GM18499 (cell line): Measurements from ENCODE around the gene NXPH2.
"Not testable (repeated sequence)": the region's sequence is repeated elsewhere in the genome, so short reads cannot be mapped to it uniquely, and the experiment has no call there.

Experiments
- ATAC-seq: cut with Tn5 transposase; IDR thresholded peaks from one replicate; pipeline ENCODE4 v1.9.1; 2021; ENCODE audit warnings: moderate number of reproducible peaks; ENCODE audit not compliant: insufficient read depth, unreplicated experiment

The NXPH2 gene

DNA sequence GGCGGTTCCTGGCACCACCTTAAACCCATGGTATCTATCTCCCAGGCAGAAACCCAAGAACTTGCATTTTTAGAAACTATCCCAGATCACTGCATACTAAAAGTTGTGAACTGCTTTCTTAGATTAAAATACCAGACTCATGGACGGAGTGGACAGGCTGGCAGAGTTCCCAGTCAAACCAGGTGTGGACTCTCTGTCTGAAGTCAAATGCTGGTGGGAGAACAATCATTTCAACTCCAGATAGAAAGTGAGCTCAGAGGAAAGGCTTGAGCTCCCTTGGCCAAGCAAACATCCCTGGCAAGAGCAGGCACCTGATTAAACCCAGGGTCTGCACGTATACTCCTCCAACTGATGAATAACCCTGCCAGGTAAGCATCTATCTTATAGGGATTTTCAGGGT is 19.5 kb downstream of the NXPH2 start:
- no peak for ATAC-seq

DNA sequence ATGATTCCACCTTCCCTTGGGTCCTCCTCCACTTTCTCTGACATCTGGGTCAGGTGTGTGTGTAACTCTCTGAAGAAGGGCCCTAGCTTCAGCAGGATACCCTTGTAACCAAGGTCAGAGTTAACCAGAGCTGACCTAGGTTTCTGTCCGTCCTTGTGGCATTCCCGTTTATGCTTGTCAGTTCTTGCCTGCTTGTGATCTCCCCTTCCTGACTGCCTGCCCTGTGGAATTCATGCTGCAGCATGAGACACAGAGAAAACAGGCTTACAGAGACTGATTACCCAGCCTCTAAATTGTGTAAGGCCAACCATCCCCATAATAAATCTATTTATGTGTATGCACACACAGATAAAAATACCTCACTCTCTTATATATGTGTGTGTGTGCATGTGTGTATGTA is 22.8 kb downstream of the NXPH2 start:
- no peak for ATAC-seq

DNA sequence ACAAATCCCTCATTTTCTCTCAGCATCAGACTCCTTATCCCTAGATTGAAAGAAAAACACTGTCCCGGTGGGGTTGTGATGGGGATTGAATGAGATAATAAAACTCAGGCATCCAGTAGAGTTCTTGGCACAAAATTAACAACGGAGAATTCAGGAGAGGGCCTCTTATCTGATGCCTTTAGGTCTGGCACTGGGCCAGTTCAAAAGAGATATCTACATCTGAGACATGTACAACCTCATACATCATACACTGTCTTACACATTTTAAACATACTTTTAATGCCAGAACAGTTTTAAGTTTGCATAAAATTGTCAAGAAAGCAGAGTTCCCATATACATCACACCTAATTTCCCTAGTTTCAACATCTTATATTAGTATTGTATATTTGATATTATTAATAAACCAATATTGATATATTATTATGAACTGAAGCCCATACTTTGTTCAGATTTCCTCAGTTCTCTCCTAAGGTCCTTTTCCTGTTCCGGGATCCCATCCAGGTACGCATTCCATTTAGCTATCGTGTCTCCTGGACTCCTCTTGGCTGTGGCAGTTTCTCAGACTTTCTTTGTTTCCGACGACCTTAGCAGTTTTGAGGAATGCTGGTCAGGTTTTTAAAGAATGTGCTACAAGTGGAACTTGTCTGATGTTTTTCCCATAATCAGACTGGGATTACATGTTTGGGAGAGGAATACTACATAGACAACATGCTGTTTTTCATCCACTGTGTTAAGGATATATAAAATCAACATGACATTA is 27.8 kb downstream of the NXPH2 start:
- ATAC-seq: no peak

DNA sequence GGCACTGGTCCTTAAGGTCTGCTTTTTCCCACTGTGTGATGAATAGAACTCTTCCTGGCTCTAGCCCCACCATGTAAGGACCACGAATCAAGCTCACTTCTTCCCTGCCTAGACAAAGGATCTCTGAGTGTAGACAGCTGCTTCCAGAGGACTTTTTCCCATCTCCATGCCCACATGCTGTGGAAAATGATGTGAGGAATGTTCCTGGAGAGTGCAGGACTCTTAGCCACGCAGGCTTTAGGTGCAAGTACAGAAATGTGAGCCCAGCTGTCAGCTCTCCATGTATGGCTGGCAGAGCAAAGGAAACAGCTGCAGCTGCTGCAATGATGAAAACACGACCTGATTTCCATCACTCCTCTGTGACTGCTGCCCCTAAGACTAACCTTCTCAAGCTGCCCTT is 35.5 kb downstream of the NXPH2 start:
- no peak for ATAC-seq

DNA sequence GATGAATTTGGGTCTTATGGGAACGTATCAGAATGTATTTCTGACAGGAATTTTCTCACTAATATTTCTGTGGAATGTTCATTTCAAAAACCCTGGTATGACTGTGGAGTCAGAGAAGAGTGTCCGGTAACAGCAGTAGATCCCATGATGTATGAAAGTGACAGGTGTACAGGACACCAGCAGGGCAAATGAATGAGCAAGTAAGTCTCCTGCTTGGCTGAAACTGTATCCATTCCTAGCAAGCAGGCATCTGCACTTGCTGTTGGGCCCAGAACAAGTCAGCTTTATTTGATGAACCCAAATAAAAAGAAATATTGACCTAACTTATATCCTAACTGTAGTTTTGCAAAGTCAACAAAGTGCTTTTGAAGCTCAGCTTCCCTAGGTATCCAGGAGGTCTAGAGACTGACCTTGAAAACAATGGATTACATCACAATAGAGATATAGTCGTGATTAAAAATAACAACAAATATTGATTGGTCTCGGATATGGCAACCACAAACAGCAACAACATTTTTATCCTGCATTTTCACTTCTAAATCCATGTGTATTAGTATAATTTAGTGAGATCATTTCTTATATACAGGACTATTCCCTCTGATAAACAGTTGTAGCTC is 37.6 kb downstream of the NXPH2 start:
- ATAC-seq: no peak

DNA sequence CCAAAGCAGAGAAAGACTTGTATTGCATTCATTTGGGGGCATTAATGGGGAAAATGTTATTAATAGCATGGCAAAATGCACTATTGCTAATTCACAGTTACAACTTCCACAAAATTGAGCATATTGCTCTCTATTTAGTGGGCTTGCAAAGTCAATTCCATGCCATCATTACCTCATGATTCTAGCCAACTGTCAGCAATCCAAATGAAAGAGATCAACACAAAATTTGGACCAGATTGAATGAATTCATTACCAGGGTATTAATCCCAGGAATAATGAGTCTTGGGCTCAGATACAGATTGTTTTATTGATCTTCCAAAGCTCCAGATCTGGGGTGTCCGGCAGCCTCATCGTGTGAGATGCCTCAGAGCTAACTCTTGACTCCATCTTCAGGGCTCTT is 38.3 kb downstream of the NXPH2 start:
- ATAC-seq: no peak

DNA sequence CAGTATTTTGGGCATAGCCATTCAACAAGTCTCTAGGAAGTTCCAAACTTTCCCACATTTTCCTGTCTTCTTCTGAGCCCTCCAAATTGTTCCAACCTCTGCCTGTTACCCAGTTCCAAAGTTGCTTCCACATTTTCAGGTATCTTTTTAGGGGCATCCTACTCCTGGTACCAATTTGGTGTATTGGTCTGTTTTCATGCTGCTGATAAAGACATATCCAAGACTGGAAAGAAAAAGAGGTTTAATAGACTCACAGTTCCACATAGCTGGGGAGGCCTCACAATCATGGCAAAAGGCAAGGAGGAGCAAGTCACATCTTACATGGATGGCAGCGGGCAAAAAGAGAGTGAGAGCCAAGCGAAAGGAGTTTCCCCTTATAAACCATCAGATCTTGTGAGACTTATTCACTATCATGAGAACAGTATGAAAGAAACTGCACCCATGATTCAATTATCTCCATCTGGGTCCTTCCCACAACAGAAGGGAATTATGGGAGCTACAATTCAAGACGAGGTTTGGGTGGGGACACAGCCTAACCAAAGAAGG is 43.1 kb downstream of the NXPH2 start:
- not testable (repeated sequence) for ATAC-seq

DNA sequence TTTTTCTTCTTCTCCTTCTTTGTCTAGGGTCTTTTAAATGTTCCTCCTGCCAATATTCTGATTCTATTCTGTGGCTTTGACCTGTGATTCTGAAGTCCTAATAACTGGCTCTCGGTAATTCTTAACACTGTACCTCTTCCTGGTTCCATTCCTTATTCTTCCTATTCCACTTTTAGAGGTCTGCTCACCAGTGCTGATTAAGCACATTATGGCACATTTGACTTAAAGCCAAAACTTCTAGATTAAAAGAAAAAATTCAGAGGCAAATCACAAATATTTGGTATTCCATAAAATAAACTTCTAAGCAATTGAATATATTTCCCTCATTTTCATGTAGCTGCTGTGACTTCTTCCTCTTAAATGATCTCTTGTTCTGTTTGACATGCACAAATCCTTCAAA is 47.5 kb downstream of the NXPH2 start:
- no peak for ATAC-seq

DNA sequence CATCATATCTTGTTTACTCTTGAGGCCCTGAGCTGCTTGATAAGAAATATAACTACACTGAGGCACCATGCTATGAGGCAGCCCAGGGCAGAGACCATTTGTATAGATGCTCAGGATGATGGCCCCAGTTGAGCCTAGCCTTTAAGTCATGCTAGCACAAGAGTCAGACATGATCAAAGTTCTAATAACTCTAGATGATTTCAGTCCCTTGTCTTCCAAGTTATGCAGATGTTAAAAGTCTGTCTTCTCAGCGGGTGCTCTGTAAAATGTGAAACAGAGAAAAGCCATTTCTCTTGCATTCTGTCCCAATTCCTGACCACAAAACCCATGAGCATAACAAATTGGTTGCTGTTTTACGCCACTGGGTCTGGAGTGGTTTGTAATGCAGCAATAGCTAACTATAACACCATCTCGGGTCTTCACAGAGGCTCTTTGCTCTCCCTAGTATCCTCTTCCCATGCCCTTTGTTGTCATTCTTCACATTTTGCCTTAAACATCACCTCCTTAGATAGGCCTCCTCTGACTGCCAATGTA is 49.6 kb downstream of the NXPH2 start:
- no peak for ATAC-seq

DNA sequence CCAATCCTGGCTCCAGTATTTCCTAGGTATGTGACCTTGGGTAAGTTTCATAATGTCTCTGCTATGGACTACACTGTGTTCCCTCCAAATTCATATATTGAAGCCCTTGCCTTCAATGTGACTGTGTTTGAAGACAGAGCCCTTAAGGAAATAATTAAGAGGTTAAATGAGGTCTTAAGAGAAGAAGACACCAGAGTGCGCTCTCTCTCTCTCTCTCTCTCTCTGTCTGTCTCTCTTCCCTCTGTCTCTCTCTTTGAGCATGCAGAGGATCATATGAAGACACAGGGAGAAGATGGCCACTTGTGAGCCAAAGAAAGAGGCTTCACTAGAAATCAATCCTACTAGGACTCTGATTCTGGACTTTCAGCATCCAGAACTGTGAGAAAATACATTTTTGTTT is 52.2 kb downstream of the NXPH2 start:
- ATAC-seq: no peak

DNA sequence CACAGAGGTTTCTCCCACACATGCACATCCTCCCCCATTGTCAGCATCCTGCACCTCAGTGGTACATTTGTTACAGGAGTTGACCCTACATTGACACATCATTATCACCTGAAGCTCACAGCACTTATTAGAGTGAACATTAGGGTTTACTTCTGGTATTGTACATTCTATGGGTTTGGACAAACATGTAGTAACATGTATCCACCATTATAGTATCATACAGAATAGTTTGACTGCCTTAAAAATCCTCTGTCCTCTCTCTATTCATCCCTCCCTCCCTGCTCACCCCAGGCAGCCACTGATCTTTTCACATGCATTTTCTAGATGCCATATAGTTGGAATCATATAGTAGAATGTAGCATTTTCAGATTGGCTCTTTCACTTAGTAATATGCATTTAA is 53.5 kb downstream of the NXPH2 start:
- no peak for ATAC-seq

DNA sequence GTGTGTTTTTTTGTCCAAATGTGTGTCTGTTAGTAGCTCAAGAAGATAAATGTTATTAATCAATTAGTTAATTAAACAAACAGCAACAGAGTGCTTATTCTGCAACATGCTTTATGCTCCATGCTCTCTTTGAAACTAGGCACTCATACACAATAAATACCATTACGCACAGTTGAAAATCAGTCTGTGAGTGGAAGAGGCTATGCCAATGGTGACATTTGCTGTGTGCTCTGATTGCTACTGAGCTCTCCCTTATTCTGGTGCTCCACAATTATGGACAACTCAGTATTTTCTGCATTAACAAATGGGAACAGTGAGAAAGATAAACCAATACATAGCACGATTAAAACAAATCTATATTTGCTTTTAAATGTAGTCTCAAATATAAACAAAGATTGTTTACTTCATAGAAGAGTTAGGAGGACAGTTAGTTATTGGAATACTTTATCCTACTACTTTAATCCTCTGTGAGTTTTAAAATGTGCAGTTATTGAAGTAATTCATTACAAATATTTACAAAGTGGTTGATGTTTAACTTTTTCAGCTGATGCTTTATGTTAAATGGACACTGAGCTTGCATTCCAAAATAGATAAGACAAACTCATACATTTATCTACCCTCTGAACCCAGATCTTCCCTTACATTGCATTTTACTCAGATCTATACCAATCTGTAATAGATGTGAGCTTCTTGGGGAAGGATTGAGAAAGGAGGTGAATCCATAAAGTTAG is 55.3 kb downstream of the NXPH2 start:
- no peak for ATAC-seq

DNA sequence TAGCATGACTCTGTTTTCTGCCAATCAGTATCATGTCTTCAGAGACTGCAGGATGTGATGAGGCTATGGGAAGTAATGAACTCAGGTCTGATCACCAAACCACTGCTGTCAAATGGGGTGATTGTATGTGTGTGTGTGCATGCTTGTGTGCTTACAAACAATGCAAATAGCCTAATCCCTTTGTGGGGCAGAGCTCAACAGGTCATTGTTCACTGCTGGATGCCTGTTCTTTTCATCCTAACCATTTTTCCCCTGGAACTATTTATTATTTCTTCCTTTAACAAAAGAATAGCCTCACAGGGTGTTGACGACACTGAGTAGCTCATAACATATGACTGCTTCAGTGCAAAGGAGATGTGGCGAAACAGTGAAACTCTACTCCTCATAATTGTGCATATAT is 55.9 kb downstream of the NXPH2 start:
- no peak for ATAC-seq

DNA sequence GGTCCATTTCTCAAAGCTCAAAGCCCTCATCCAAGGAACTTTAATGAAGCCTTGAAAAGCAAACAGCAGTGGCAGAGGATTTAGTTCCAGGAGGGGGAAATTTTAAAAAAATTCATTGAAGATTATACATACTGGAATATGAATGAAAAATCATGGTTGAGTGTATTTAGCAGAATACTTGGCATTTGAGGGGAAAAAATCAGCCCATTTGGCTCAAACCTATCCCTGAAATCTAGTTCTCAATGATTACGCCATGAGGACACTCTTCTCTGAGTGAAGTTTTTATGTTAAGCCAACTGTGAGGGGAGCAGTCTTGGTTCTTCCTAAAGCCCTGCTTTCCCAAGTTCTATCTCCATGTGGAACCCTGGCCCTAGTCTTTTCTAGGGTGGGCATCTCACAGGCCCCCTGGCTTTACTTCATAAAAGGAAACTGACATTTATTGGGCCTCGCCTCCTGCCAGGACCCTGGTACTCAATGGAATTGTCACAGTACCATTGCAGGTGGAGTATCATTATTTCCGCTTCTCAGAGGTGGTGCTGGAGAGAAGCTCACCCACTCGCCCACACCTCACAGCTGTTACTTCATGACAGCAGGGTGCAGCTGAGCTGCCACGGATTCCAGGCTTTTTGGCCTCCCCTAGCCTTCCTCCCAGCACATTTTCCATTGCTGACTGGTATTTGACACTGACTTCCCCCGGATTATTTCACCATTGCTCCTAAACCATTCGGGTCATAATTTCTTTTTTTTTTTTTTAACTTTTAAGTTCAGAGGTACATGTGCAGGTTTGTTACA is 56.8 kb downstream of the NXPH2 start:
- ATAC-seq: no peak

DNA sequence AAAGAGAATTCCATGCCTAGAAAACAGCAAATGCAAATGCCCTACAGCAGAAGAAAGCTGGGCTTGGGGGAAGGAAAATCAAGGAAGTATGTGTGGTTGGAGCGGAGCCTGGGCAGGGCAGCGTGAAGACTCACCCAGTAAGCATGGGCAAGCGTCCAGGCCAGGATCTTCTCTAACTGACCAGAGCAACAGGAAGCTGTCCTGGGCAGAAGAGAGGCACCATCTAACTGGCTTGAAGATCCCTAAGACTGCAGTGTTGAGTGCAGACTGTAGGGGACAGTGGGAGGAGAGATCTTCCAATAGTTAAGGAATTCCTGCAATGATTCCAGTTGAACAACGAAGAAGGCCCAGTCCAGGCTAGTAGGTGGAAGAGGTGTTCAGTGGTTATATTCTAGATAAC is 57.9 kb downstream of the NXPH2 start:
- ATAC-seq: no peak

DNA sequence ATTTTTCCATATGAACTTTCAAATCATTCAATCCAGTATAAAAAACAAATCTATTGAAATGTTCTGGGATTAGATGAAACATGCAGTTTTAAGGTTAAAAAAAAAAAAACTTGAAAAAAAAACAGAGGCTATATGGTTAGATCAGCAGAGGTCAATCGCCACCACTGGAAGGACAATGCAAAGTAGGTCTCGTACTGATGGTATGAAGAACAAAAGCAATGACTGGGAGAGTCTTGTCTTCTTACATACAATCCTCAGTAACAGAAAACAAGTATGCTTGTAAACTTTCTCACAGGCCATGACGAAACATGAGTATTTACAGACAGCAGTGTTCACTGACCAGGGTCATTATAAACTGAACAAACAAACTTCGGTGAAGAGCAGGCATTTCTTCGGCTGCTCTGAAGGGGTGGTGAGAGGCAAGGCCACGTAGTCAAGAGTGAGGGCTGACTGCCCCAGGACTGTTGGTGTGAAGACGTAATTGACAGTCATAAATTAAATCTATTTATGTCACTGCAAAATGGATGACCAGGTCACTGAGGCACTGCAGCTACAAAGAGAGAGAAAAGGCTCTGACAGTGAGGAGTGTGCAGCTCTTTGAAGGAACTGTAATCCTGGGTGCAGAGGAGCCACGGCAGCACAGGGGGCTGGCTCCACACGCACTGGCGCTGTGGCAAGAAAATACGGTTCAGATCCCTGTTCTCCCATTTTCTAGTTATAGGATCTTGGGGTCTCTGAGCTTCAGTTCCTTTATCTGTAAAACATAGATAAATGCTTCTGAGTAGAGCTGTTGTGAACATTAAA is 60.0 kb downstream of the NXPH2 start:
- ATAC-seq: no peak

DNA sequence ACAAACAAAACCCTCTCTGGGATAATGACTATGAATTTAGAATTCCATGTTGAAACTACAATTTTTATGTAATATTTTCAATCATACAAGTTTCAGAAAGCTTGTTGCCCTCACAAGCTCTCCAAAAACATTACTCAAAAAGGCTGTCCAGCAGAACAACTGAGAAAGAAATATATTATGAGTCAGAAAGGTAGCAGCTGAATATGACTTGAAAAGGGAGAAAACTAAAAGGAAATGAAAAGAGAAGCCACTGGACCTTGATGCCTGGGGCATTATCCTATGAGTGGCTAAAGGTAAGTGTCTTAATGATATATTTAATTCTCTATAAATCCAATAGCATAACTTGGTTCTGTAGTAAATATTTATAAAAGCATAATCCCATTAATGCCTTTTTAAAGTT is 61.8 kb downstream of the NXPH2 start:
- peak; percentile 64 for ATAC-seq

DNA sequence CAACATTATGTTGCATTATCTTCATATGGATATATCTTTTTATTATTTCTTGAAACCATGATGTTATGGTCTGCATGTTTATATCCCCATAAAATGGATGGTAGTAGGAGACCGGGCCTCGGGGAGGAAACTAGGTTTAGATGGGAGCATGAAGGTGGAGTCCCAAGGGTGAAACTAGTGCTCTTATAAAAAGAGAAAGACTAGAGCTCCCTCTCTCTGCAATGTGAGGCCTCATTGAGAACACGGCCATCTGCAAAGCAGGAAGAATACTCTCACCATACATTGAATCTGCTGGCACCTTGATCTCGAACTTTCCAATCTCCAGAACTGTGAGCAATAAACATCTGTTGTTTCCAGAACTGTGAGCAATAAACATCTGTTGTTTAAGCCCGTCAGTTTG is 64.0 kb downstream of the NXPH2 start:
- no peak for ATAC-seq

DNA sequence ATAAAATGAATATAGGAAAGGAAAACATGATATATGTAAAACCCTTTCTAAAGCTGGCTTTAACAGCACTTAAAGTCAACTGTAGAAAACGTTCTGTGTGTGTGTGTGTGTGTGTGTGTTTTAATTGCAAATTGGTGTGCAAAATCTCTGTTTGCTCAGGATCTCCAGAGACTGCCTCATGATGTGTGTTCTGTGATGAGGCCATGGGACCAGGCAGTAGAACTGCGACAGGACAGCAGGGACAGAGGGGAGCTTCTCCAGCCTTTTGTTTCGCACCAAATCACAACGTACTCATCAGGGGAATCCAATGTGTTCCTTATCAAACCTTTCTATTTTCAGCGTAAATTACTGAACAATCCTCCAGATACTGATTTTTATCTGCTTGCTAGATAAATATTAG is 66.7 kb downstream of the NXPH2 start:
- ATAC-seq: no peak
